ENCODE measurements around the gene THAP11. TPM values are rescaled to one million over a fixed set of nuclear protein-coding genes. Genes with fewer than 3 reads are reported as not detected.
A peak's percentile ranks its signal among the peaks of the same experiment; 100 is the strongest.

THAP11 gene
- total and polyA plus RNA-seq, 2 of the 13 experiments (the other 11 are each of a cell fraction or from before 2014, with no cell fraction given) = 44.2 to 53.4 TPM

DNA sequence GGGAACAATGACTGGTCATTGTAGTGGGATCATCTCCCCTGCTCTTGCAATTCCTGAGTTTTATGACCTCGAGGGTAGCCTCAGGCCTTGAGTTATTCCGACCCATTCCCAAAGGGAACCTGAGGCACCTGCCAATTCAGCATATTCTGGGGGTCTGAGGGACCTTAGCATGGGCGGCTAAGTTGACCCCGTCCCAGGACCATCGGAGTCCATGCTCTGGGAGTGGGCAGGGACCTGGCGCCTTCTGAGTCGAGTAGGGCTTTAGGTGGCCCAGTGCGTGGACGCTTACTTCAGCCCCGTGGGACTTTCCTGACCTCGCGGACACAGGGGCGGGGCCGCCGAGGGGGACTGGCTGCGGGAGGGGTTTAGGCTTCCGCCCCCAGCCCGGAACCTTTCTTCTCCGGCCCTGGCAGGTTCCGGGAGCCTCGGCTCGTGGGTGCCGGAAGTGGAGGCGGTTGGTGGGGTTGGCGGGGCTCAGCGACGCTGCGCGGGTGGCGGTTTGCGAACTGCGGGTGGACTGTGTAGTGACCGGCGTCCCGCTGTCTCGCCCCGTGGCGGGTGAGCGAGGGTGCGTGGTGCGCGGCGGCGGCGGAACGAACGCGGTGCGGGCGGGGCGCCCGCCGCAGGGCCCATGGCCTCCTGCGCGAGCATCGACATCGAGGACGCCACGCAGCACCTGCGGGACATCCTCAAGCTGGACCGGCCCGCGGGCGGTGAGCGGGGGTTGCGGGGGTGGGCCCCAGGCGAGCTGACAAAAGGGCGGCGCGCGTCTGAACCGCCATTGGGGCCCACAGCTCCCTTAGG lies 30.7 kb downstream of the THAP11 start, which contains the start of gene EDC4 (continued):
- TF ChIP-seq ZSCAN29 (CRISPR knock-in tag; conservative IDR thresholded peaks at IDR 0.05) (no peak), POLR2AphosphoS2 (IDR thresholded peaks at IDR 0.05; ENCODE audit: low read depth, low read length) (peak; percentile 20; the same call in 1 of the 2 replicates)
- TF ChIP-seq, protein P1, sequence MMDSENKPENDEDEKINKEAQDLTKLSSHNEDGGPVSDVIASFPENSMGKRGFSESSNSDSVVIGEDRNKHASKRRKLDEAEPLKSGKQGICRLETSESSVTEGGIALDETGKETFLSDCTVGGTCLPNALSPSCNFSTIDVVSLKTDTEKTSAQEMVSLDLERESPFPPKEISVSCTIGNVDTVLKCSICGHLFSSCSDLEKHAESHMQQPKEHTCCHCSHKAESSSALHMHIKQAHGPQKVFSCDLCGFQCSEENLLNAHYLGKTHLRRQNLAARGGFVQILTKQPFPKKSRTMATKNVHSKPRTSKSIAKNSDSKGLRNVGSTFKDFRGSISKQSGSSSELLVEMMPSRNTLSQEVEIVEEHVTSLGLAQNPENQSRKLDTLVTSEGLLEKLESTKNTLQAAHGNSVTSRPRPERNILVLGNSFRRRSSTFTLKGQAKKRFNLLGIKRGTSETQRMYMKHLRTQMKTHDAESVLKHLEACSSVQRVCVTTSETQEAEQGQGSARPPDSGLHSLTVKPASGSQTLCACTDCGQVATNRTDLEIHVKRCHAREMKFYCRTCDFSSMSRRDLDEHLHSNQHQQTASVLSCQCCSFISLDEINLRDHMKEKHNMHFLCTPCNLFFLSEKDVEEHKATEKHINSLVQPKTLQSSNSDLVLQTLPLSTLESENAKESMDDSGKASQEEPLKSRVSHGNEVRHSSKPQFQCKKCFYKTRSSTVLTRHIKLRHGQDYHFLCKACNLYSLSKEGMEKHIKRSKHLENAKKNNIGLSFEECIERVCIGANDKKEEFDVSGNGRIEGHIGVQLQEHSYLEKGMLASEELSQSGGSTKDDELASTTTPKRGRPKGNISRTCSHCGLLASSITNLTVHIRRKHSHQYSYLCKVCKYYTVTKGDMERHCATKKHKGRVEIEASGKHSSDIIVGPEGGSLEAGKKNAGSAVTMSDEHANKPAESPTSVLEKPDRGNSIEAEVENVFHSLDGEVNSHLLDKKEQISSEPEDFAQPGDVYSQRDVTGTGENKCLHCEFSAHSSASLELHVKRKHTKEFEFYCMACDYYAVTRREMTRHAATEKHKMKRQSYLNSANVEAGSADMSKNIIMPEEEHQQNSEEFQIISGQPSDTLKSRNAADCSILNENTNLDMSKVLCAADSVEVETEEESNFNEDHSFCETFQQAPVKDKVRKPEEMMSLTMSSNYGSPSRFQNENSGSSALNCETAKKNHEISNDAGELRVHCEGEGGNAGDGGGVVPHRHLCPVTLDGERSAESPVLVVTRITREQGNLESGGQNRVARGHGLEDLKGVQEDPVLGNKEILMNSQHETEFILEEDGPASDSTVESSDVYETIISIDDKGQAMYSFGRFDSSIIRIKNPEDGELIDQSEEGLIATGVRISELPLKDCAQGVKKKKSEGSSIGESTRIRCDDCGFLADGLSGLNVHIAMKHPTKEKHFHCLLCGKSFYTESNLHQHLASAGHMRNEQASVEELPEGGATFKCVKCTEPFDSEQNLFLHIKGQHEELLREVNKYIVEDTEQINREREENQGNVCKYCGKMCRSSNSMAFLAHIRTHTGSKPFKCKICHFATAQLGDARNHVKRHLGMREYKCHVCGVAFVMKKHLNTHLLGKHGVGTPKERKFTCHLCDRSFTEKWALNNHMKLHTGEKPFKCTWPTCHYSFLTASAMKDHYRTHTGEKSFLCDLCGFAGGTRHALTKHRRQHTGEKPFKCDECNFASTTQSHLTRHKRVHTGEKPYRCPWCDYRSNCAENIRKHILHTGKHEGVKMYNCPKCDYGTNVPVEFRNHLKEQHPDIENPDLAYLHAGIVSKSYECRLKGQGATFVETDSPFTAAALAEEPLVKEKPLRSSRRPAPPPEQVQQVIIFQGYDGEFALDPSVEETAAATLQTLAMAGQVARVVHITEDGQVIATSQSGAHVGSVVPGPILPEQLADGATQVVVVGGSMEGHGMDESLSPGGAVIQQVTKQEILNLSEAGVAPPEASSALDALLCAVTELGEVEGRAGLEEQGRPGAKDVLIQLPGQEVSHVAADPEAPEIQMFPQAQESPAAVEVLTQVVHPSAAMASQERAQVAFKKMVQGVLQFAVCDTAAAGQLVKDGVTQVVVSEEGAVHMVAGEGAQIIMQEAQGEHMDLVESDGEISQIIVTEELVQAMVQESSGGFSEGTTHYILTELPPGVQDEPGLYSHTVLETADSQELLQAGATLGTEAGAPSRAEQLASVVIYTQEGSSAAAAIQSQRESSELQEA (CRISPR knock-in tag; IDR thresholded peaks at IDR 0.05; ENCODE audit: not compliant biosample characterization) = peak; percentile 81
- TF ChIP-seq, protein P2, sequence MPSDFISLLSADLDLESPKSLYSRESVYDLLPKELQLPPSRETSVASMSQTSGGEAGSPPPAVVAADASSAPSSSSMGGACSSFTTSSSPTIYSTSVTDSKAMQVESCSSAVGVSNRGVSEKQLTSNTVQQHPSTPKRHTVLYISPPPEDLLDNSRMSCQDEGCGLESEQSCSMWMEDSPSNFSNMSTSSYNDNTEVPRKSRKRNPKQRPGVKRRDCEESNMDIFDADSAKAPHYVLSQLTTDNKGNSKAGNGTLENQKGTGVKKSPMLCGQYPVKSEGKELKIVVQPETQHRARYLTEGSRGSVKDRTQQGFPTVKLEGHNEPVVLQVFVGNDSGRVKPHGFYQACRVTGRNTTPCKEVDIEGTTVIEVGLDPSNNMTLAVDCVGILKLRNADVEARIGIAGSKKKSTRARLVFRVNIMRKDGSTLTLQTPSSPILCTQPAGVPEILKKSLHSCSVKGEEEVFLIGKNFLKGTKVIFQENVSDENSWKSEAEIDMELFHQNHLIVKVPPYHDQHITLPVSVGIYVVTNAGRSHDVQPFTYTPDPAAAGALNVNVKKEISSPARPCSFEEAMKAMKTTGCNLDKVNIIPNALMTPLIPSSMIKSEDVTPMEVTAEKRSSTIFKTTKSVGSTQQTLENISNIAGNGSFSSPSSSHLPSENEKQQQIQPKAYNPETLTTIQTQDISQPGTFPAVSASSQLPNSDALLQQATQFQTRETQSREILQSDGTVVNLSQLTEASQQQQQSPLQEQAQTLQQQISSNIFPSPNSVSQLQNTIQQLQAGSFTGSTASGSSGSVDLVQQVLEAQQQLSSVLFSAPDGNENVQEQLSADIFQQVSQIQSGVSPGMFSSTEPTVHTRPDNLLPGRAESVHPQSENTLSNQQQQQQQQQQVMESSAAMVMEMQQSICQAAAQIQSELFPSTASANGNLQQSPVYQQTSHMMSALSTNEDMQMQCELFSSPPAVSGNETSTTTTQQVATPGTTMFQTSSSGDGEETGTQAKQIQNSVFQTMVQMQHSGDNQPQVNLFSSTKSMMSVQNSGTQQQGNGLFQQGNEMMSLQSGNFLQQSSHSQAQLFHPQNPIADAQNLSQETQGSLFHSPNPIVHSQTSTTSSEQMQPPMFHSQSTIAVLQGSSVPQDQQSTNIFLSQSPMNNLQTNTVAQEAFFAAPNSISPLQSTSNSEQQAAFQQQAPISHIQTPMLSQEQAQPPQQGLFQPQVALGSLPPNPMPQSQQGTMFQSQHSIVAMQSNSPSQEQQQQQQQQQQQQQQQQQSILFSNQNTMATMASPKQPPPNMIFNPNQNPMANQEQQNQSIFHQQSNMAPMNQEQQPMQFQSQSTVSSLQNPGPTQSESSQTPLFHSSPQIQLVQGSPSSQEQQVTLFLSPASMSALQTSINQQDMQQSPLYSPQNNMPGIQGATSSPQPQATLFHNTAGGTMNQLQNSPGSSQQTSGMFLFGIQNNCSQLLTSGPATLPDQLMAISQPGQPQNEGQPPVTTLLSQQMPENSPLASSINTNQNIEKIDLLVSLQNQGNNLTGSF (CRISPR knock-in tag; IDR thresholded peaks at IDR 0.05) = peak; percentile 55; the same call in 1 of the 2 replicates
- TF ChIP-seq, protein P3, sequence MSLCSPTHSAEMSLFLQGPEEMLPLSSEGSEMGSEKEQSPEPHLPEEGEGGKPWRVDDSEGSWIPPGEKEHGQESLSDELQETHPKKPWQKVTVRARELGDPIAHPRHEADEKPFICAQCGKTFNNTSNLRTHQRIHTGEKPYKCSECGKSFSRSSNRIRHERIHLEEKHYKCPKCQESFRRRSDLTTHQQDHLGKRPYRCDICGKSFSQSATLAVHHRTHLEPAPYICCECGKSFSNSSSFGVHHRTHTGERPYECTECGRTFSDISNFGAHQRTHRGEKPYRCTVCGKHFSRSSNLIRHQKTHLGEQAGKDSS (CRISPR knock-in tag; IDR thresholded peaks at IDR 0.05; ENCODE audit: borderline replicate concordance, low read depth) = peak; percentile 86
- TF ChIP-seq, protein P4, sequence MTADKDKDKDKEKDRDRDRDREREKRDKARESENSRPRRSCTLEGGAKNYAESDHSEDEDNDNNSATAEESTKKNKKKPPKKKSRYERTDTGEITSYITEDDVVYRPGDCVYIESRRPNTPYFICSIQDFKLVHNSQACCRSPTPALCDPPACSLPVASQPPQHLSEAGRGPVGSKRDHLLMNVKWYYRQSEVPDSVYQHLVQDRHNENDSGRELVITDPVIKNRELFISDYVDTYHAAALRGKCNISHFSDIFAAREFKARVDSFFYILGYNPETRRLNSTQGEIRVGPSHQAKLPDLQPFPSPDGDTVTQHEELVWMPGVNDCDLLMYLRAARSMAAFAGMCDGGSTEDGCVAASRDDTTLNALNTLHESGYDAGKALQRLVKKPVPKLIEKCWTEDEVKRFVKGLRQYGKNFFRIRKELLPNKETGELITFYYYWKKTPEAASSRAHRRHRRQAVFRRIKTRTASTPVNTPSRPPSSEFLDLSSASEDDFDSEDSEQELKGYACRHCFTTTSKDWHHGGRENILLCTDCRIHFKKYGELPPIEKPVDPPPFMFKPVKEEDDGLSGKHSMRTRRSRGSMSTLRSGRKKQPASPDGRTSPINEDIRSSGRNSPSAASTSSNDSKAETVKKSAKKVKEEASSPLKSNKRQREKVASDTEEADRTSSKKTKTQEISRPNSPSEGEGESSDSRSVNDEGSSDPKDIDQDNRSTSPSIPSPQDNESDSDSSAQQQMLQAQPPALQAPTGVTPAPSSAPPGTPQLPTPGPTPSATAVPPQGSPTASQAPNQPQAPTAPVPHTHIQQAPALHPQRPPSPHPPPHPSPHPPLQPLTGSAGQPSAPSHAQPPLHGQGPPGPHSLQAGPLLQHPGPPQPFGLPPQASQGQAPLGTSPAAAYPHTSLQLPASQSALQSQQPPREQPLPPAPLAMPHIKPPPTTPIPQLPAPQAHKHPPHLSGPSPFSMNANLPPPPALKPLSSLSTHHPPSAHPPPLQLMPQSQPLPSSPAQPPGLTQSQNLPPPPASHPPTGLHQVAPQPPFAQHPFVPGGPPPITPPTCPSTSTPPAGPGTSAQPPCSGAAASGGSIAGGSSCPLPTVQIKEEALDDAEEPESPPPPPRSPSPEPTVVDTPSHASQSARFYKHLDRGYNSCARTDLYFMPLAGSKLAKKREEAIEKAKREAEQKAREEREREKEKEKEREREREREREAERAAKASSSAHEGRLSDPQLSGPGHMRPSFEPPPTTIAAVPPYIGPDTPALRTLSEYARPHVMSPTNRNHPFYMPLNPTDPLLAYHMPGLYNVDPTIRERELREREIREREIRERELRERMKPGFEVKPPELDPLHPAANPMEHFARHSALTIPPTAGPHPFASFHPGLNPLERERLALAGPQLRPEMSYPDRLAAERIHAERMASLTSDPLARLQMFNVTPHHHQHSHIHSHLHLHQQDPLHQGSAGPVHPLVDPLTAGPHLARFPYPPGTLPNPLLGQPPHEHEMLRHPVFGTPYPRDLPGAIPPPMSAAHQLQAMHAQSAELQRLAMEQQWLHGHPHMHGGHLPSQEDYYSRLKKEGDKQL (CRISPR knock-in tag; IDR thresholded peaks at IDR 0.05; ENCODE audit: low read depth) = peak; percentile 77; the same call in 1 of the 2 replicates

Data from HepG2 (cell line).